Glutamatergic neuron (in vitro differentiated cells): Measurements from ENCODE around the gene PRSS35. TPM values are rescaled to one million over a fixed set of nuclear protein-coding genes. Genes with fewer than 3 reads are reported as not detected.
"Not testable (repeated sequence)": the region's sequence is repeated elsewhere in the genome, so short reads cannot be mapped to it uniquely, and the experiment has no call there.

ENCODE experiments used
- DNase-seq: peaks from one replicate; pipeline ENCODE4 v3.0.0; 2022
- H3K27ac Mint-ChIP-seq: one replicate; pipeline ENCODE4 v1.8.0; 2020; ENCODE audit warnings: mild to moderate bottlenecking, mixed read lengths, inconsistent platforms; ENCODE audit not compliant: unreplicated experiment
- H3K27me3 Mint-ChIP-seq: one replicate; pipeline ENCODE4 v1.8.0; 2020; ENCODE audit warnings: mild to moderate bottlenecking, moderate library complexity, mixed read lengths, inconsistent platforms; ENCODE audit not compliant: unreplicated experiment
- H3K36me3 Mint-ChIP-seq: one replicate; pipeline ENCODE4 v1.8.0; 2020; ENCODE audit warnings: mild to moderate bottlenecking, mixed read lengths, inconsistent platforms; ENCODE audit not compliant: unreplicated experiment
- H3K4me1 Mint-ChIP-seq: one replicate; pipeline ENCODE4 v1.8.0; 2020; ENCODE audit warnings: mild to moderate bottlenecking, low read depth, mixed read lengths, inconsistent platforms; ENCODE audit not compliant: unreplicated experiment
- H3K4me3 Mint-ChIP-seq: one replicate; pipeline ENCODE4 v1.8.0; 2020; ENCODE audit warnings: mild to moderate bottlenecking, mixed read lengths, inconsistent platforms; ENCODE audit not compliant: unreplicated experiment
- H3K9me3 Mint-ChIP-seq: one replicate; pipeline ENCODE4 v1.8.0; 2020; ENCODE audit warnings: mild to moderate bottlenecking, moderate library complexity, mixed read lengths, inconsistent platforms; ENCODE audit not compliant: unreplicated experiment
- total RNA-seq: library from RNA; stranded (reverse); fragmentation: NEBNext Ultra II Directional; extraction: Animal tissue kit (Norgen Biotek cat#: 25700); gene quantifications from one replicate; pipeline ENCODE4 v1.2.1, GENCODE V29; 2021; ENCODE audit not compliant: unreplicated experiment
- TF ChIP-seq, protein P1 (sequence below): fragments of 200-600 bp; sonication (generic); IDR thresholded peaks from one replicate; pipeline ENCODE4 v1.5.0; 2021; ENCODE audit not compliant: partially characterized antibody, unreplicated experiment

Gene PRSS35
- total RNA-seq, 1 donor from 2014 or later = 26.6 TPM

DNA sequence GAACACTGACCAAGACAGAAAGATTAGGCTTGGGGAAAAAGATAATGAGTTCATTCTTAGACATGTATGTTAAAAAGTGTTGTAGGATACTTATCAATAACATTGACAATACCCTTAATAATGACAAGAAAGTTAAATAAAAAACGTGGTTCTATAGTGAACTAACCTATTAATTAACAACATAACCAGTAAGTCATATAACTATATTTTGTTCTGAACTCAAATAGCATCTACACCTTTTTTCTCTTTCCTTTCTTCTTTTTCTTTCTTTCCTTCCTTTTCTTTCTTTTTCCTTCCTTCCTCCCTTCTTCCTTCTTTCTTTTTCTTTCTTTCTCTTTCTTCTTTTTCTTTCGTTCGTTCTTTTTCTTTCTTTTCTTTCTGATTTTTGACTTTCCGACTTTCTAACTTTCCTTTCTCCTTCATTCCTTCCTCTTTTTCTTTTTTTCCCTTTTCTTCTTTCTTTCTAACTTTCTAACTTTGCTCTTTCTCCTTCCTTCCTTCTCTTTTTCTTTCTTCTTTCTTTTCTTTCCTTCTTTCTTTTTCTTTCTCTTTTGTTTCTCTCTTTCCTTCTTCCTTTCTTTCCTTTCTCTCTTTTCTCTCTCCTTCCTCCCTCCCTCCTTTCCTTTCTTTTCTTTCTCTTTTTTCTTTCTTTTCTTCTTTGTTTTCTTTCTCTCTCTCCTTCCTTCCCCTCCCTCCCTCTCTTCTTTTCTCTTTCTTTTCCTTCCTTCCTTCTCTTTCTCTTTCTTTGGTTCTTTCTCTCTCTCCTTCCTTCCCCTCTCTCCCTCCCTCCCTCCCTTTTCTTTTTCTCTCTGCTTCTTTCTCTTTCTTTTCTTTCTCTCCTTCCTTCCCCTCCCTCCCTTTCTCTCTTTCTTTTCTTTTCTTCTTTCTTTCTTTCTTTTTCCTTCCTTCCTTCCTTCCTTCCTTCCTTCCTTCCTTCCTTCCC, 24.6 kb downstream of the PRSS35 start:
- Mint-ChIP-seq H3K4me1 (no peaks in the 10 kb centered on the region), H3K27ac (no peak overlapping the region), H3K36me3 (no peaks in the 10 kb centered on the region), H3K27me3 (peaks cover 2% of the 10 kb centered on the region), H3K4me3 (no peak overlapping the region), H3K9me3 (no peaks in the 10 kb centered on the region)
- TF ChIP-seq, protein P1, sequence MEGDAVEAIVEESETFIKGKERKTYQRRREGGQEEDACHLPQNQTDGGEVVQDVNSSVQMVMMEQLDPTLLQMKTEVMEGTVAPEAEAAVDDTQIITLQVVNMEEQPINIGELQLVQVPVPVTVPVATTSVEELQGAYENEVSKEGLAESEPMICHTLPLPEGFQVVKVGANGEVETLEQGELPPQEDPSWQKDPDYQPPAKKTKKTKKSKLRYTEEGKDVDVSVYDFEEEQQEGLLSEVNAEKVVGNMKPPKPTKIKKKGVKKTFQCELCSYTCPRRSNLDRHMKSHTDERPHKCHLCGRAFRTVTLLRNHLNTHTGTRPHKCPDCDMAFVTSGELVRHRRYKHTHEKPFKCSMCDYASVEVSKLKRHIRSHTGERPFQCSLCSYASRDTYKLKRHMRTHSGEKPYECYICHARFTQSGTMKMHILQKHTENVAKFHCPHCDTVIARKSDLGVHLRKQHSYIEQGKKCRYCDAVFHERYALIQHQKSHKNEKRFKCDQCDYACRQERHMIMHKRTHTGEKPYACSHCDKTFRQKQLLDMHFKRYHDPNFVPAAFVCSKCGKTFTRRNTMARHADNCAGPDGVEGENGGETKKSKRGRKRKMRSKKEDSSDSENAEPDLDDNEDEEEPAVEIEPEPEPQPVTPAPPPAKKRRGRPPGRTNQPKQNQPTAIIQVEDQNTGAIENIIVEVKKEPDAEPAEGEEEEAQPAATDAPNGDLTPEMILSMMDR = no peak
- no peak for DNase-seq

DNA sequence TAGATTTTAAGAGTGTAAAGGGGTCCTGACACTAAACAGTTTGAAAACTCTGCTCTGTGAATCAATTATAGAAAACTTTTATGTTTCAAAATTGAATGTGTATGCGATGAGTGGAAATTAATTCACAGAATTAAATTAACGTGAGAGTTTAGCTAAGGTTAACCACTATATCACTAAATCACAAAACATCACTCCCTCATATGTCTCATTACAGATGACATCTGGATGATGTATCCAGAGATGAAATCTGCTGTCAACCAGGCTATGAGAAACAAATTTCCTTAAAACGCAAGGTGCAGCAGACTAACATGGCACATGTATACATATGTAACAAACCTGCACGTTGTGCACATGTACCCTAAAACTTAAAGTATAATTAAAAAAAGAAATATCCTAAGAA, 27.3 kb downstream of the PRSS35 start:
- Mint-ChIP-seq H3K27me3 (peaks cover 2% of the 10 kb centered on the region), H3K27ac (no peak overlapping the region), H3K4me3 (no peak overlapping the region), H3K9me3 (peaks cover 5% of the 10 kb centered on the region), H3K4me1 (no peaks in the 10 kb centered on the region), H3K36me3 (no peaks in the 10 kb centered on the region)
- no peak for DNase-seq
- TF ChIP-seq, protein P1 = no peak

DNA sequence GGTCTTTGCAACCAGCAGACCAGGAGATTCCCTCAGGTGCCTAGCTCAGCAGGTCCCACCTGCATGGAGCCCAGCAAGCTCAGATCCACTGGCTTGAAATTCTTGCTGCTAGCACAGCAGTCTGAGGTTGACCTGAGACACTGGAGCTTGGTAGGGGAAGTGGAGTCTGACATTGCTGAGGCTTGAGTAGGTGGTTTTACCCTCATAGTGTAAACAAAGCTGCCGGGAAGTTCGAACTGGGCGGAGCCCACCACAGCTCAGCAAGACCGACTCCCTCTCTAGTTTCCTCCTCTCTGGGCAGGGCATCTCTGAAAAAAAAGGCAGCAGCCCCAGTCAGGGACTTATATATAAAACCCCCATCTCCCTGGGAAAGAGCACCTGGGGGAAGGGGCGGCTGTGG, 34.3 kb downstream of the PRSS35 start:
- no peaks in the 10 kb centered on the region for H3K4me1 Mint-ChIP-seq
- no peaks in the 10 kb centered on the region for H3K27me3 Mint-ChIP-seq
- no peak overlapping the region for H3K4me3 Mint-ChIP-seq

DNA sequence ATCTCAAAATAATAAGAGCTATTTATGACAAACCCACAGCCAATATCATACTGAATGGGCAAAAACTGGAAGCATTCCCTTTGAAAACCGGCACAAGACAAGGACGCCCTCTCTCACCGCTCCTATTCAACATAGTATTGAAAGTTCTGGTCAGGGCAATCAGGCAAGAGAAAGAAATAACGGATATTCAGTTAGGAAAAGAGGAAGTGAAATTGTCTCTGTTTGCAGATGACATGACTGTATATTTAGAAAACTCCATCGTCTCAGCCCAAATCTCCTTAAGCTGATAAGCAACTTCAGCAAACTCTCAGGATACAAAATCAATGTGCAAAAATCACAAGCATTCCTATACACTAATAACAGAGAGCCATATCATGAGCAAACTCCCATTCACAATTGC, 38.1 kb downstream of the PRSS35 start:
- not testable (repeated sequence) for H3K9me3 Mint-ChIP-seq, H3K4me3 Mint-ChIP-seq

More for the DNA sequence above, 34.3 kb downstream of the PRSS35 start:
- H3K9me3 Mint-ChIP-seq = peaks cover 7% of the 10 kb centered on the region
- H3K36me3 Mint-ChIP-seq = peaks cover 4% of the 10 kb centered on the region
- DNase-seq = no peak
- TF ChIP-seq, protein P1 = no peak
- no peak overlapping the region for H3K27ac Mint-ChIP-seq

DNA sequence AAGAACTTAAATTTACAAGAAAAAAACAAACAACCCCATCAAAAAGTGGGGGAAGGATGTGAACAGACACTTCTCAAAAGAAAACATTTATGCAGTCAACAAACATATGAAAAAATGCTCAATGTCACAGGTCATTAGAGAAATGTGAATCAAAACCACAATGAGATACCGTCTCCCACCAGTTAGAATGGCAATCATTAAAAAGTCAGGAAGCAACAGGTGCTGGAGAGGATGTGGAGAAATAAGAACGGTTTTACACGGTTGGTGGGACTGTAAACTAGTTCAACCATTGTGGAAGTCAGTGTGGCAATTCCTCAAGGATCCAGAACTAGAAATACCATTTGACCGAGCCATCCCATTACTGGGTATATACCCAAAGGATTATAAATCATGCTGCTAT, 39.4 kb downstream of the PRSS35 start:
- not testable (repeated sequence) for H3K27ac Mint-ChIP-seq, H3K4me3 Mint-ChIP-seq

More for the DNA sequence above, 38.1 kb downstream of the PRSS35 start:
- DNase-seq, H3K27ac Mint-ChIP-seq, H3K27me3 Mint-ChIP-seq, H3K4me1 Mint-ChIP-seq, H3K36me3 Mint-ChIP-seq: not testable (repeated sequence)

DNA sequence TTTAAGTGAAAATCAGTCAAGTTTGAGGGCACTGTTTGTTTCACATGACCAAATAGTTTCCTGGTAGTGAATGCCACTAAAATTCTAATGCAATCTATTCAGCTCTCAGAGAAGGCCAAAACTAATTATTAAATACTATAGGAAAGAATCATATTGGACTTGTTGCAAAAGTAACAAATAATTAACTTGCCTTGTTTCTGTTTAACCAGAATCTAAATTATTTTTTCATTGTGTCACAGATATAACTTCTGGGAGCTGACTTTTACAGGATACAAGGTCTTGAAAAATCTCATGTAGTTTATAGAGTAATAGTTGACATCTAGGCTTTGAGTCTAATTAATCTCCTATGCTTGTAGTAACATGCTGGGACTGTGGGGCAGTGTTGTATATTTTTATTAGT, 44.5 kb downstream of the PRSS35 start:
- TF ChIP-seq, protein P1 = no peak
- Mint-ChIP-seq H3K36me3 (peaks cover 10% of the 10 kb centered on the region), H3K27ac (no peak overlapping the region), H3K27me3 (peaks cover 2% of the 10 kb centered on the region), H3K4me3 (no peak overlapping the region), H3K9me3 (peaks cover 2% of the 10 kb centered on the region), H3K4me1 (no peaks in the 10 kb centered on the region)
- DNase-seq = no peak

More for the DNA sequence above, 39.4 kb downstream of the PRSS35 start:
- not testable (repeated sequence) for H3K4me1 Mint-ChIP-seq, H3K27me3 Mint-ChIP-seq, DNase-seq, H3K9me3 Mint-ChIP-seq, H3K36me3 Mint-ChIP-seq
